Measurements from ENCODE around the gene BPIFB6.

- TF ChIP-seq EZH2 (IDR thresholded peaks at IDR 0.05; ENCODE audit: low read length, missing control alignments) = no peak
- no peak for TF ChIP-seq CTCF (conservative IDR thresholded peaks at IDR 0.05 in 1 of 2, IDR thresholded peaks at IDR 0.05 in 1 of 2; ENCODE audit: low read depth in 1 of 2, low read length in 2 of 2)
Measured at GRCh38 chr20:33072813-33073212, 41.4 kb downstream of the BPIFB6 start.

All from fibroblast of lung (primary cell).